Measurements from ENCODE around the gene NACC1.

NACC1 gene

GRCh38 chr19:13089139-13089856, 28.8 kb upstream of the NACC1 start:
- DNase-seq: peak; percentile 42

- no peak for DNase-seq
Observed at GRCh38 chr19:13089857-13090507, 28.1 kb upstream of the NACC1 start.

- DNase-seq: no peak
Observed at GRCh38 chr19:13090511-13091231, 27.4 kb upstream of the NACC1 start.

- no peak for DNase-seq
Observed at GRCh38 chr19:13091400-13092157, 26.5 kb upstream of the NACC1 start.

GRCh38 chr19:13092158-13092543, 25.9 kb upstream of the NACC1 start:
- no peak for DNase-seq

- no peak for DNase-seq
Observed at GRCh38 chr19:13092606-13093235, 25.3 kb upstream of the NACC1 start.

- peak; percentile 83 for DNase-seq
Observed at GRCh38 chr19:13093407-13094105, 24.5 kb upstream of the NACC1 start.

GRCh38 chr19:13094106-13094504, 24.0 kb upstream of the NACC1 start:
- DNase-seq: no peak

- no peak for DNase-seq
Observed at GRCh38 chr19:13094771-13095392, 23.2 kb upstream of the NACC1 start.

- DNase-seq: no peak
Observed at GRCh38 chr19:13095393-13095784, 22.7 kb upstream of the NACC1 start.

- DNase-seq: no peak
Observed at GRCh38 chr19:13095934-13096927, 21.8 kb upstream of the NACC1 start.

- no peak for DNase-seq
Observed at GRCh38 chr19:13097033-13097462, 21.0 kb upstream of the NACC1 start.

- DNase-seq: no peak
Observed at GRCh38 chr19:13097463-13098258, 20.4 kb upstream of the NACC1 start.

GRCh38 chr19:13098277-13099072, 19.6 kb upstream of the NACC1 start:
- no peak for DNase-seq

- DNase-seq: peak; percentile 82
Observed at GRCh38 chr19:13099073-13099999, 18.7 kb upstream of the NACC1 start.

GRCh38 chr19:13100031-13100588, 18.0 kb upstream of the NACC1 start:
- peak; percentile 81 for DNase-seq
